ENCODE measurements around the gene MAP3K1.

DNA sequence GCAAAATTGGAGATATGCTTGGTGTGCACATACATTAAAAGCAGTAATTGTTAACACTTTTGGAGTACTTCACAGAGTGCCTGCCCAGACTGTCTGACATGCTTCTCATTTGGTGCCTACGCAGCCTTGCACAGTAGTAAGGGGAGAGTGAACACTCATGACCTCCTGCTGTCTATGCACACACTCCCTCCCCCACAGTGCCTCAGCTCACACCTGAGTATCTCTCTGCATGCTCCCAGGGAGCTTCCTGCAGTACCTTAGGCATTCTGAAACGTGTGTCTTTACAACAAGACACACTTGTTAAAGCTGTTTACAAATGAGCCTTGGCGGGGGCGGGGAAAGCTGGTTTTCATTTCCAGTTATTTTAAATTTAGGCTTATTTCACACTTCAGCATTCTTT lies 18.0 kb downstream of the MAP3K1 start:
- TF ChIP-seq POLR2A (IDR thresholded peaks at IDR 0.05): no peak
- TF ChIP-seq, protein P1, sequence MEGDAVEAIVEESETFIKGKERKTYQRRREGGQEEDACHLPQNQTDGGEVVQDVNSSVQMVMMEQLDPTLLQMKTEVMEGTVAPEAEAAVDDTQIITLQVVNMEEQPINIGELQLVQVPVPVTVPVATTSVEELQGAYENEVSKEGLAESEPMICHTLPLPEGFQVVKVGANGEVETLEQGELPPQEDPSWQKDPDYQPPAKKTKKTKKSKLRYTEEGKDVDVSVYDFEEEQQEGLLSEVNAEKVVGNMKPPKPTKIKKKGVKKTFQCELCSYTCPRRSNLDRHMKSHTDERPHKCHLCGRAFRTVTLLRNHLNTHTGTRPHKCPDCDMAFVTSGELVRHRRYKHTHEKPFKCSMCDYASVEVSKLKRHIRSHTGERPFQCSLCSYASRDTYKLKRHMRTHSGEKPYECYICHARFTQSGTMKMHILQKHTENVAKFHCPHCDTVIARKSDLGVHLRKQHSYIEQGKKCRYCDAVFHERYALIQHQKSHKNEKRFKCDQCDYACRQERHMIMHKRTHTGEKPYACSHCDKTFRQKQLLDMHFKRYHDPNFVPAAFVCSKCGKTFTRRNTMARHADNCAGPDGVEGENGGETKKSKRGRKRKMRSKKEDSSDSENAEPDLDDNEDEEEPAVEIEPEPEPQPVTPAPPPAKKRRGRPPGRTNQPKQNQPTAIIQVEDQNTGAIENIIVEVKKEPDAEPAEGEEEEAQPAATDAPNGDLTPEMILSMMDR (IDR thresholded peaks at IDR 0.05): no peak

Data from heart left ventricle (tissue), 13 donors.